CD14-positive monocyte (primary cell): ENCODE measurements around the gene SEPTIN10. TPM values are rescaled to one million over a fixed set of nuclear protein-coding genes. Genes with fewer than 3 reads are reported as not detected.

ENCODE experiments used
- DNase-seq, 3 donors: peaks; one replicate each; pipeline ENCODE4 v3.0.0-alpha.2; 2011 to 2022
- H2AFZ ChIP-seq: 2 replicates; pipeline ENCODE4 v1.6.0; 2012; ENCODE audit warnings: mild to moderate bottlenecking, low read depth, low read length, inconsistent platforms; ENCODE audit not compliant: insufficient read depth, poor library complexity, severe bottlenecking
- H3K27ac ChIP-seq, 2 donors: 1 replicate in 1 of 2; 2 replicates in 1 of 2; pipeline ENCODE4 v1.5.1; 2012 to 2013; ENCODE audit warnings: low read length in 2 of 2, control low read depth in 1 of 2, inconsistent platforms in 1 of 2, low read depth in 1 of 2, mild to moderate bottlenecking in 1 of 2
- H3K27me3 ChIP-seq, 2 donors: one replicate each; pipeline versions ENCODE4 v1.6.0 to v1.6.1; 2011 to 2013; ENCODE audit warnings: low read length in 2 of 2; ENCODE audit not compliant: control insufficient read depth in 2 of 2, insufficient read depth in 2 of 2
- H3K36me3 ChIP-seq, 2 donors: replicated peaks in 1 of 2; 1 replicate in 1 of 2; 2 replicates in 1 of 2; pipeline versions ENCODE4 v1.5.1 to v1.6.1; 2012 to 2013; ENCODE audit warnings: low read length in 2 of 2, control low read depth in 1 of 2, inconsistent platforms in 1 of 2, mild to moderate bottlenecking in 1 of 2; ENCODE audit not compliant: insufficient read depth in 2 of 2, control insufficient read depth in 1 of 2
- H3K4me1 ChIP-seq, 2 donors: 1 replicate in 1 of 2; 2 replicates in 1 of 2; pipeline versions ENCODE4 v1.5.1 to v1.6.1; 2012 to 2013; ENCODE audit warnings: low read length in 2 of 2, control low read depth in 1 of 2, inconsistent platforms in 1 of 2, mild to moderate bottlenecking in 1 of 2, moderate library complexity in 1 of 2; ENCODE audit not compliant: insufficient read depth in 2 of 2, control insufficient read depth in 1 of 2
- H3K4me2 ChIP-seq: replicated peaks from 2 replicates; pipeline ENCODE3; 2012; ENCODE audit warnings: low read length, moderate library complexity, mild to moderate bottlenecking; ENCODE audit not compliant: poor library complexity, severe bottlenecking; ENCODE audit errors: extremely low read depth
- H3K4me3 ChIP-seq, 3 experiments: fragments of 200-600 bp in 1 of 3; sonication (generic) in 1 of 3; replicated peaks in 1 of 3; 1 replicate in 2 of 3; 2 replicates in 1 of 3; pipeline ENCODE4 v1.5.1; 2011 to 2013; ENCODE audit warnings: low read length in 3 of 3, mild to moderate bottlenecking in 3 of 3, control low read depth in 2 of 3, low read depth in 2 of 3, inconsistent platforms in 1 of 3, moderate library complexity in 1 of 3
- H3K79me2 ChIP-seq: 2 replicates; pipeline ENCODE4 v1.6.0; 2012; ENCODE audit warnings: mild to moderate bottlenecking, control low read depth, inconsistent platforms, low read length, moderate library complexity; ENCODE audit not compliant: insufficient read depth
- H3K9ac ChIP-seq: 2 replicates; pipeline ENCODE4 v1.6.0; 2017; ENCODE audit warnings: low read length, mild to moderate bottlenecking; ENCODE audit not compliant: insufficient read depth, poor library complexity, severe bottlenecking
- H3K9me3 ChIP-seq, 2 donors: replicated peaks in 1 of 2; 1 replicate in 1 of 2; 2 replicates in 1 of 2; pipeline versions ENCODE4 v1.5.1 to v1.6.1; 2012 to 2013; ENCODE audit warnings: low read length in 2 of 2, control low read depth in 1 of 2; ENCODE audit not compliant: control insufficient read depth in 1 of 2, insufficient read depth in 1 of 2
- H4K20me1 ChIP-seq: 2 replicates; pipeline ENCODE4 v1.6.0; 2012; ENCODE audit warnings: mild to moderate bottlenecking, low read length, control low read depth, moderate library complexity; ENCODE audit not compliant: insufficient read depth
- H3K27ac Mint-ChIP-seq, 7 donors: one replicate each; pipeline ENCODE4 v1.8.0; 2020; ENCODE audit warnings: mild to moderate bottlenecking in 7 of 7, mixed read lengths in 7 of 7, moderate library complexity in 6 of 7, inconsistent platforms in 2 of 7
- H3K27me3 Mint-ChIP-seq, 3 donors: one replicate each; pipeline ENCODE4 v1.8.0; 2021 to 2022; ENCODE audit warnings: low read depth in 3 of 3, mild to moderate bottlenecking in 3 of 3, mixed read lengths in 3 of 3, moderate library complexity in 3 of 3, inconsistent platforms in 1 of 3
- H3K36me3 Mint-ChIP-seq, 2 donors: one replicate each; pipeline ENCODE4 v1.8.0; 2020; ENCODE audit warnings: mixed read lengths in 2 of 2, inconsistent platforms in 1 of 2, mild to moderate bottlenecking in 1 of 2
- H3K4me1 Mint-ChIP-seq: one replicate; pipeline ENCODE4 v1.8.0; 2020; ENCODE audit warnings: mild to moderate bottlenecking, mixed read lengths
- H3K4me3 Mint-ChIP-seq, 2 donors: one replicate each; pipeline ENCODE4 v1.8.0; 2020; ENCODE audit warnings: mild to moderate bottlenecking in 2 of 2, mixed read lengths in 2 of 2, moderate library complexity in 1 of 2
- H3K9me3 Mint-ChIP-seq, 7 donors: one replicate each; pipeline ENCODE4 v1.8.0; 2020 to 2022; ENCODE audit warnings: mixed read lengths in 7 of 7, mild to moderate bottlenecking in 6 of 7, moderate library complexity in 6 of 7, inconsistent platforms in 2 of 7
- CTCF ChIP-seq: fragments of 200-600 bp; IDR thresholded peaks from one replicate; pipeline ENCODE4 v1.8.0; 2022; ENCODE audit warnings: antibody characterized with exemption, mild to moderate bottlenecking
- WGBS: methylation state at CpG from one replicate; pipeline ENCODE4 v1.1.5; 2013; ENCODE audit warnings: missing lambda C conversion rate; ENCODE audit not compliant: insufficient coverage; 5-methylcytosine and 5-hydroxymethylcytosine counted together
- intact Hi-C, 2 donors: fragments of 100-400 bp; cut with micrococcal nuclease; formaldehyde crosslinking; loops; one replicate each; pipeline versions ENCODE4 v1.15.0 to v1.15.1; 2023
- polyA plus RNA-seq, 3 donors: library from polyadenylated mRNA; depleted of rRNA in 1 of 3; unstranded in 2 of 3; stranded (reverse) in 1 of 3; fragments of 300-500 nt in 2 of 3; fragments of >200 nt in 1 of 3; fragmentation: Illumina TruSeq in 2 of 3; gene quantifications; 1 replicate in 2 of 3; 2 replicates in 1 of 3; pipeline ENCODE4 v1.2.3, GENCODE V29; 2012 to 2021

SEPTIN10 gene
- polyA plus RNA-seq, 3 donors: 4.2 to 6.8 (median 4.4) TPM

- Mint-ChIP-seq H3K27ac (no peak overlapping the region), H3K27me3 (peaks cover 0 to 9% (median 6%) of the 10 kb centered on the region in 3 donors), H3K4me1 (no peaks in the 10 kb centered on the region), H3K4me3 (no peak overlapping the region), H3K36me3 (no peaks in the 10 kb centered on the region), H3K9me3 (no peaks in the 10 kb centered on the region)
- Histone ChIP-seq H3K9me3 (no peaks in the 10 kb centered on the region), H4K20me1 (no peaks in the 10 kb centered on the region), H3K79me2 (no peaks in the 10 kb centered on the region), H3K27ac (no peak overlapping the region), H3K9ac (no peak overlapping the region), H3K27me3 (no peaks in the 10 kb centered on the region), H3K4me3 (no peak overlapping the region), H3K36me3 (no peaks in the 10 kb centered on the region), H3K4me2 (no peak overlapping the region), H3K4me1 (no peaks in the 10 kb centered on the region), H2AFZ (no peak overlapping the region)
- 86% methylated on average over 10 of the region's 16 CpGs for WGBS
- DNase-seq: no peak
- intact Hi-C loops: no loop called here
- TF ChIP-seq CTCF: no peak
Observed at GRCh38 chr2:109527846-109528705, 85.7 kb downstream of the SEPTIN10 start.

GRCh38 chr2:109527079-109527478 is 86.7 kb downstream of the SEPTIN10 start:
- Histone ChIP-seq H4K20me1 (no peaks in the 10 kb centered on the region), H3K9ac (no peak overlapping the region), H3K4me2 (no peak overlapping the region), H3K27ac (no peak overlapping the region), H3K9me3 (no peaks in the 10 kb centered on the region), H3K4me3 (no peak overlapping the region), H3K79me2 (no peaks in the 10 kb centered on the region), H3K4me1 (no peaks in the 10 kb centered on the region), H2AFZ (no peak overlapping the region), H3K27me3 (no peaks in the 10 kb centered on the region), H3K36me3 (no peaks in the 10 kb centered on the region)
- no peak for TF ChIP-seq CTCF
- H3K4me3 Mint-ChIP-seq: no peak overlapping the region
- peaks cover 0 to 2% (median 0%) of the 10 kb centered on the region in 7 donors for H3K9me3 Mint-ChIP-seq
- intact Hi-C loops: no loop called here
- DNase-seq: no peak
- no peaks in the 10 kb centered on the region for H3K36me3 Mint-ChIP-seq
- peaks cover 0 to 11% (median 6%) of the 10 kb centered on the region in 3 donors for H3K27me3 Mint-ChIP-seq
- H3K4me1 Mint-ChIP-seq: no peaks in the 10 kb centered on the region
- WGBS: 100% methylated on average over 3 of the region's 6 CpGs
- no peak overlapping the region for H3K27ac Mint-ChIP-seq
